ENCODE results near the gene GPR137B.

GRCh38 chr1:236159704-236160539, 17.6 kb downstream of the GPR137B start:
- TF ChIP-seq CTCF (conservative IDR thresholded peaks at IDR 0.05; ENCODE audit: low read depth in 2 of 2) (no peak), EZH2 (IDR thresholded peaks at IDR 0.05; ENCODE audit: low read depth, unreplicated experiment) (no peak), POLR2AphosphoS5 (IDR thresholded peaks at IDR 0.05; ENCODE audit: low read depth) (no peak), EZH2phosphoT487 (IDR thresholded peaks at IDR 0.05; ENCODE audit: unreplicated experiment) (no peak), CREB1 (CRISPR knock-in tag; IDR thresholded peaks at IDR 0.05; ENCODE audit: low read depth) (no peak), REST (IDR thresholded peaks at IDR 0.05; ENCODE audit: unreplicated experiment) (no peak), JUNB (IDR thresholded peaks at IDR 0.05; ENCODE audit: unreplicated experiment) (no peak), ZNF331 (CRISPR knock-in tag; IDR thresholded peaks at IDR 0.05; ENCODE audit: low read depth) (no peak), ETS1 (IDR thresholded peaks at IDR 0.05) (no peak), STAT1 (IDR thresholded peaks at IDR 0.05; ENCODE audit: unreplicated experiment) (no peak), ZNF114 (CRISPR knock-in tag; IDR thresholded peaks at IDR 0.05) (no peak)
